HG02588 (cell line): ENCODE measurements around the gene ZNF892.
"Not testable (repeated sequence)": the region's sequence is repeated elsewhere in the genome, so short reads cannot be mapped to it uniquely, and the experiment has no call there.

Source experiments
- ATAC-seq: cut with Tn5 transposase; IDR thresholded peaks from one replicate; pipeline ENCODE4 v1.9.1; 2021; ENCODE audit warnings: mild to moderate bottlenecking, moderate library complexity; ENCODE audit not compliant: unreplicated experiment

ZNF892 gene

GRCh38 chr2:95207111-95207961 is at the start of gene ZNF892:
ZNF892 (plus strand) TSS chr2:95207521; CDS start chr2:95207816, 295 bp downstream.
- ATAC-seq: peak; percentile 95

DNA sequence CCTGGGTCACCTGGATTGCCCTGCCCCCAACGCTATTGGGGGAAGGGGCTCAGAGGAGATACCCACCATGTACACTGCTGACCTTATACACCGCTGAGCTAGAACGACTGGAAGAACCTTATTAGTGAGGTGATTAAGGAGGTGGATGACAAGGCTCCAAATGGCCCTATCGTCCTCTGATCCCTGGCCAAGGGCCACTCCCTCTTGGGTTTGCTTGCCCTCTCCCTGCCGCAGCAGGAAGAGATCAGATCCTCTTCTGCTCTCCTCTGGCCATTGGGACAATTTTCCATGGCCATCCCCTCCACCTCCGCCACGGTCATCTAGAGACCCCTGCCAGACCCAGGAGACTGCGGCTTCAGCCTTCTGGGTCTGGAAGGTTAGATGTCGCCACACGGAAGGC is 48.9 kb upstream of the ZNF892 start:
- no peak for ATAC-seq

DNA sequence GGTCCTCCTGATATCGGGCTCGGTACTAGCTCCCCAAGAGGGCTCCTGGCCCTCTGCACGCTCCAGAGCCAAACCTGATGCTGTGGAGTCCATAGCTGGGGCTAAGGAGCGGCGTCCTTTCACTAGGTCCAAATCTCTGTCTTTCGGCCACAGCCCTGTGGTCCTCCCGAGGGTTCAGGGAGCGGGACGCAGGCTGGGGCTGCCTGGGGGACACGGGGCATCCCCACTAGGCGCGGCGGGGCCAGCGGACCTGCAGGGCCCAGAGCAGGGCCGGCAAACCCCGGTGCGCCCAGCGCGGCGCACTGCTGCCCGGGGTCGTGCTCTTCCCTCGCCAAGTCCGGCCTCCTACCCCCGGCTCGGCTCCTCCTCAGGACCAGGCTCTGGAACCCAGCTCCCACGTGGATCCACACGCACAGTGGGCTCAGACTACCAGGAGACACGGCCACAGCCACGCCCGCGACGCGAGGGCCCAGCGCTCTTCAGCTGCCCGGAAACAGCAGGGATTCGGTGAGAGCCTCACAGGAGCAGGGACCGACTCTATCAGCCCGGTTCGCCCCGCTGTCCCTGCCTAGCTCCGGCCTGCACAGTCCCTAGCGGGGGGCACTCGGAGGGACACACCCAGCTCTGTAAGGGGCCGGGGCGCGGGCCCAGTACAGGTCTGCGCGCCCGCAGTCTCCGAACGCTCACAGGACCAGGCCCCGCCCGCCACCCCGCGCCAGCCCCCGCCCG is 48.3 kb upstream of the ZNF892 start:
- ATAC-seq: peak; percentile 48

GRCh38 chr2:95159690-95160449 is 47.5 kb upstream of the ZNF892 start, which contains the start of gene ZNF514:
ZNF514 (minus strand) TSS chr2:95159848; CDS start chr2:95153253, 6,595 bp downstream.
- peak; percentile 90 for ATAC-seq

DNA sequence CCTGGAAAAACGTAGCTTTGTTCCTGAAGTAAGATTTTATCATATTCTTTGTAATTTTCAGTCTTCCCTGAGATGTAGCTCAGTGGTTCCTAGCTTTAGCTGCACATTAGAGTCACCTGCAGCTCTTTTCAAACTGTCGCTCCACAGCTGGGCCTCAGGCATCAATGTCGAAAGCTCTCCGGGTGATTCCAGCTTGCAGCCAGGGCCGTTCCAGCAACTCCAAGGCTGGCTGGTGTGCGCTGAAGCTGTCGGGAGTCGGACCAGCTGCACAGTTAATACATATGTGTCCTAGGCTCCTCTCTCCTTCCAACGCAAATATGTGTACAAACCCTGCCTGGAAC is 42.3 kb upstream of the ZNF892 start:
- no peak for ATAC-seq

DNA sequence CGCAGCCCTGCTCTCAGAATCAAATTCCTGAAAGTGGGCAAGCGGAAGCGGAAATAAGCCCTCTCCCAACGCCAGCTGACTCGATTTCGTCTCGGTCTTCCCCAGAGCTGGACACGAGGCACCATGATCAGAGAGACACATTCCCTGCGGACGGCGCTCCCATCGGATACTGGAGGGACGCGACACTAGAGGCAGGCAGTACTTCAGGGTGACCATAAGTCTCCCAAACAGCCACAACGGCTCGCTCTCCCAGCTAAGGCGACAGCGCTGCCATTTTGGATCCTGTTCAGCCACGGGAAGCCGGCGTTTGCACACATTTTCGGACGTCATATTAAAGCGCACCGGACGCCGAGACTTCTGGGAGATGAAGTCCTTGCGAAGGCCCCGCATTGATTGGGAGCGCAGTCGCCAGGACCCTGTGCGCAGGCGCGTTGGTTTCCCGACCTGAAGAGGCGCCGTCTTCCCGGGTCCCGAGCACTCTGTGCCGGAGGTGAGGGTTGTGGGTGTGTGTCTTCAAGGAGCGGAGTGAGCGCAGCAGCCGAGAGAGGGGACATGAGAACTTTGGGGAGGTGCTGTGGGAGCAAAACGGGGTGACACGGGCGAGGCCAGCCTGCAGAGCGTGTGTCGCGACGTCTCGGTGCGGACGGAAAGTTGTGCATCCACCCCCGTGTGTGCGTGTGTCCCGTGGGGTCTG is 41.8 kb upstream of the ZNF892 start, which contains the start of gene ZNF2:
TSS of gene ZNF2 (plus strand) at position 439 of the 694 bp plus-strand sequence. CDS start 10,418 bp downstream, outside the sequence.
- peak; percentile 93 for ATAC-seq

- ATAC-seq: no peak
These were observed 41.1 kb upstream of the ZNF892 start for GRCh38 chr2:95166065-95166763.

- ATAC-seq: no peak
These were observed 35.4 kb upstream of the ZNF892 start for GRCh38 chr2:95171902-95172301.

- no peak for ATAC-seq
These were observed 33.2 kb upstream of the ZNF892 start for GRCh38 chr2:95174031-95174542.

DNA sequence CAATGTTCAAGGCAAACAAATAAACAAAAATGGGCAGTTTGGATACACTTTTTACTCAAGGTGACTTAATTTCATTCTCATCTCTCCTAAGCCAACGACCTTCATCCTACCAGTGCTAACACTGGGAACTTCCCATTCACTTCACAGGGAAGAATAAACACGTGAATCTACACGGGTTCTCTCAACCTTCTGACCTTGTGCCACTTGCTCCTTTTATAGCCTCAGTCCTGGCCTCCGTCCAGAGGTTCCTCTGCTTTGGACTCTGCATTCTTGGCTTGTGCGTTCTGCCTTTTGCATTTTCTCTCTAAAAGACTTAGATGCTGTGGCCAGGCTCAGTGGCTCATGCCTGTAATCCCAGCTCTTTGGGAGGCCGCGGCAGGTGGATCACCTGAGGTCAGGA is 27.9 kb upstream of the ZNF892 start:
- ATAC-seq: no peak

GRCh38 chr2:95181774-95182173 is 25.5 kb upstream of the ZNF892 start:
- ATAC-seq: no peak

DNA sequence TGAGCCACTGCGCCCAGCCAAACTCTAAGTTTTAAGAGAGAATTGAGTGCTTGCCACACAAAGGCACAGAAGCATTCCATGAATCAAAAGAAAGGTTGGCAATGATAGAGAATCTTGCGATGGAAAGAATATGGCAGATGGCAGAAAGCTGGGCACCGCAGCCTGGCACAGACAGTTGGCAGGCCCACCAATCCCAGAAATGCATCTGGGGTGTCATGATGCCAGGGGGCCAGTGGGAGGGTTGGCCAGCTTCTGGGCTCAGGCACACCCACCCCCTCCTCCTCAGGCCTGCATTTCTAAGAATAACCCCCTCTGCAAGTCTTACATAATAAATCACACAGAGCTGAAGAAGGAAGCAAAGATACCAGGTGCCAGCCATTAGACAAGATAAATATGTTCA is 22.1 kb upstream of the ZNF892 start:
- ATAC-seq: no peak

GRCh38 chr2:95185973-95186372 is 21.3 kb upstream of the ZNF892 start:
- ATAC-seq: no peak

DNA sequence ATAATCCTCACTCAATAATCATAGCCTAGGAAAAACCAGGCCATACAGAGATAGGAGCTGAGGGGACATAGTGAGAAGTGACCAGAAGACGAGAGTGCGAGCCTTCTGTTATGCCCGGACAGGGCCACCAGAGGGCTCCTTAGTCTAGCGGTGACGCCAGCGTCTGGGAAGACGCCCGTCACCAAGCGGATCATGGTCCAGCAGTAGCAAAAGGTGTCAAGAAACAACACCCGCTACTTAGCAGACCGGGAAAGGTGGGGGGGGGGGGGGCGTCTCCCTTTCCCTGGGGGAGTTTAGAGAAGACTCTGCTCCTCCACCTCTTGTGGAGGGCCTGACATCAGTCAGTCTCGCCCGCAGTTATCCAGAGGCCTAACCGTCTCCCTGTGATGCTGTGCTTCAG is 14.4 kb upstream of the ZNF892 start:
- not testable (repeated sequence) for ATAC-seq

DNA sequence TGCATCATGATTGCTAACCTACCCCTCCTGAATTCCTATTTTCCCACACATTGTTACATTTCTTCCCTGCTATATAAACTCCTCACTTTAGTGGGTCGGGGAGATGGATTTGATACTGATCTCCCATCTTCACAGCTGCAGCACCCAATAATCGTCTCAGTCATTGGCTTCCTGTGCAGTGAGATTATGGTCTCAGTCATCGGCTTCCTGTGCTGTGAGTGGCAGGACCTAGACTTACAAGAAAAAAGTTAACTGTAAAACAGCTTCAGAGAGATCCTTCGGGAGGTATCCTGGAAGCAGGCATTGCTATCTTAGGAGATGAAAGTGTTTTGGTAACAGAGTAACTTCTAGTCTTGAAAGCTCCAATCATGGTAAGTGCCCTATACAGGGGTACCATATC is 3.4 kb upstream of the ZNF892 start:
- ATAC-seq: no peak

DNA sequence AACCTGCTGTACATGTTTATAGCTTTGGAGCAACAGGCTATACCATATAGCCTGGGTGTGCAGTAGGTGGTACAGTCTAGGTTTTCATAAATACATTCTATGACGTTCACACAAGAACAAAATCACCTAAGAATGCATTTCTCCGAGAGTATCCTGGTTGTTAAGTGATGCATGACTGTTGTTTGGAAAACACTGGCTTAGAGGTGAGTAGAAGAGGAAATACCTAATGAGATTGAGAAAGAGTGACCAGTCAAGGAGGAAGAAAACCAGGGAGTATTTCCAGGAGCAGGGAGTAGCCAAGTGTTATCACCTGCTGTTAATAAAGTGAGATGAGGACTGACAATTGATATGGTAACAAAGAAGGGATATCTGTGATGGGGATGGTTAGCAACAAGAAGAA is 2.9 kb upstream of the ZNF892 start:
- no peak for ATAC-seq

DNA sequence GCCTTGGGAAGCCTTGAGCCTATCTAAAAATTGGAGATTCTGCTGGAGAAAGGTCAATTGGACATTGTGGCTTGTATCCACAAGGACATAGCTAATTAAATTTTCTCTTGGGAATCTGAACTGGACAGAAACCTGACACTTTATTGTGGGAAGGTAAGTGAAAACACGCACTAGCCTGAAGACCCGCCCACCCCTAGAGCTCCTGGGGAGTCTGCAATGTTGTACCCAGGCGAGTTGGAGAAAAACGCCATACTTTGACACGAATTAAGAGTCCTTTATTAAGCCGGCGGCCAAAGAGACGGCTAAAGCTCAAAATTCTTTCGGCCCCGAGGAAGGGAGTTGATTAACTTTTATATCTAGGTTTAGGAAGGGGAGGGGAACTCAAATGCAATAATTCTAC is 1.2 kb upstream of the ZNF892 start:
- no peak for ATAC-seq

GRCh38 chr2:95208106-95208505 is 785 bp downstream of the ZNF892 start:
- no peak for ATAC-seq

DNA sequence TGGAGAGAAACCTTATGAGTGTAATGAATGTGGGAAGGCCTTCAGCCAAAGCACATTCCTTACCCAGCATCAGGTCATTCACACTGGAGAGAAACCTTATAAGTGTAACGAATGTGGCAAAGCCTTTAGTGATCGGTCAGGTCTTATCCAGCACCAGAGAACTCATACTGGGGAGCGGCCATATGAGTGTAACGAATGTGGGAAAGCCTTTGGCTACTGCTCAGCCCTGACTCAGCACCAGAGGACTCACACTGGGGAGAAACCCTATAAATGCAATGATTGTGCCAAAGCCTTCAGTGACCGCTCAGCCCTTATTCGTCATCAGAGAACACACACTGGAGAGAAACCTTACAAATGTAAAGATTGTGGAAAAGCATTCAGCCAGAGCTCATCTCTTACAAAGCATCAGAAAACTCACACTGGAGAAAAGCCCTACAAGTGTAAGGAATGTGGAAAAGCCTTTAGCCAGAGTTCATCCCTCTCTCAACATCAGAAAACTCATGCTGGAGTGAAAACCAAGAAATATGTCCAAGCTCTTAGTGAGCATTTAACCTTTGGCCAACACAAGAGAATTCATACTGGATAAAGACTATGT is 7.8 kb downstream of the ZNF892 start:
- ATAC-seq: no peak
